ENCODE measurements around the gene NEK11.

DNA sequence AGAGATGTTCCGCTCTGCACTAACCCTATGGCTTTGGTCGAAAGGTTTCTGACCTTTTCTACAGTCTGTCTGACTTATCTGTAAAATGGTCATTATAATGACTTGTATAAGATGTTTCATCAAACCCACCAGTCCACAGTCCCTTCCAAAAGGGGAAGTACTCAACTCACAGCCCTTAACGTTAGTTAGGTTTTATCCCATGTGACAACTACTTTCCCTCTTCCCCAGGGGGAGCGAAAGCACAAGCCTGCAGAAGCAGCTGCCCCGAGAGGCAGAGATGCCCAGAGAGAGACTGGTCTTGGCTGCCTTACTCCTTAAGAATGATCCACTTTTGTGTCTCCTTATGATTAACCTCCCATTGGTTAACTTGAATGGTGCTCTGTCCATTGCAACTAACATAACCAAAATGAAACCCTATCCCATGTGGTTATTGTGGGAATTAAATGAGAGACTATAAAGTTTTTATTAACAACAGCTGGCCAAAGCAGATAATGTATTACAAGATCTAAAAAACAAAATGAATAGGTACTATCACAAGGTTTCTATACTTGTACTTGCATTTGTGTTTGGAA, 6.5 kb upstream of the NEK11 start:
- TF ChIP-seq, protein P1, sequence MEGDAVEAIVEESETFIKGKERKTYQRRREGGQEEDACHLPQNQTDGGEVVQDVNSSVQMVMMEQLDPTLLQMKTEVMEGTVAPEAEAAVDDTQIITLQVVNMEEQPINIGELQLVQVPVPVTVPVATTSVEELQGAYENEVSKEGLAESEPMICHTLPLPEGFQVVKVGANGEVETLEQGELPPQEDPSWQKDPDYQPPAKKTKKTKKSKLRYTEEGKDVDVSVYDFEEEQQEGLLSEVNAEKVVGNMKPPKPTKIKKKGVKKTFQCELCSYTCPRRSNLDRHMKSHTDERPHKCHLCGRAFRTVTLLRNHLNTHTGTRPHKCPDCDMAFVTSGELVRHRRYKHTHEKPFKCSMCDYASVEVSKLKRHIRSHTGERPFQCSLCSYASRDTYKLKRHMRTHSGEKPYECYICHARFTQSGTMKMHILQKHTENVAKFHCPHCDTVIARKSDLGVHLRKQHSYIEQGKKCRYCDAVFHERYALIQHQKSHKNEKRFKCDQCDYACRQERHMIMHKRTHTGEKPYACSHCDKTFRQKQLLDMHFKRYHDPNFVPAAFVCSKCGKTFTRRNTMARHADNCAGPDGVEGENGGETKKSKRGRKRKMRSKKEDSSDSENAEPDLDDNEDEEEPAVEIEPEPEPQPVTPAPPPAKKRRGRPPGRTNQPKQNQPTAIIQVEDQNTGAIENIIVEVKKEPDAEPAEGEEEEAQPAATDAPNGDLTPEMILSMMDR (IDR thresholded peaks at IDR 0.05; ENCODE audit: low read length), result no peak
- TF ChIP-seq EZH2 (IDR thresholded peaks at IDR 0.05; ENCODE audit: borderline replicate concordance, low read length), result no peak

Measured in OCI-LY1 (cell line).